Stimulated activated CD4-positive, alpha-beta T cell treated with anti-CD3 and anti-CD28 coated beads, Interleukin-12 subunit alpha, Interleukin-12 subunit beta, amount 100 ng/mL, for 24 hours (primary cell): Measurements from ENCODE around the gene HARS2.
"Not testable (repeated sequence)": the region's sequence is repeated elsewhere in the genome, so short reads cannot be mapped to it uniquely, and the experiment has no call there.

ENCODE experiments used
- DNase-seq, 2 experiments: peaks; one replicate each; pipeline ENCODE4 v3.0.0-alpha.2; 2020; ENCODE audit warnings: low read depth in 2 of 2

The HARS2 gene

GRCh38 chr5:140700177-140701144, 9.2 kb downstream of the HARS2 start, which contains the start of gene ZMAT2:
Gene ZMAT2 (plus strand): TSS chr5:140700447. CDS start chr5:140700461, 14 bp downstream.
- DNase-seq, result peak; percentile 79 to 89

- no peak for DNase-seq
Measured at GRCh38 chr5:140707812-140708211, 16.6 kb downstream of the HARS2 start.

- not testable (repeated sequence) for DNase-seq
Measured at GRCh38 chr5:140708787-140709186, 17.5 kb downstream of the HARS2 start.

GRCh38 chr5:140710899-140711552, 19.8 kb downstream of the HARS2 start:
- DNase-seq, result peak; percentile 85 to 86

GRCh38 chr5:140711794-140712193, 20.5 kb downstream of the HARS2 start:
- DNase-seq, result no peak

- no peak for DNase-seq
Measured at GRCh38 chr5:140713562-140714094, 22.4 kb downstream of the HARS2 start.

- not testable (repeated sequence) for DNase-seq
Measured at GRCh38 chr5:140716238-140716637, 25.0 kb downstream of the HARS2 start.

GRCh38 chr5:140718266-140718592, 27.0 kb downstream of the HARS2 start:
- no peak for DNase-seq

GRCh38 chr5:140720738-140721137, 29.5 kb downstream of the HARS2 start:
- DNase-seq, result not testable (repeated sequence)

- not testable (repeated sequence) for DNase-seq
Measured at GRCh38 chr5:140721395-140721794, 30.1 kb downstream of the HARS2 start.

GRCh38 chr5:140725799-140726471, 34.7 kb downstream of the HARS2 start:
- peak; percentile 81 to 82 for DNase-seq

GRCh38 chr5:140733098-140733497, 41.8 kb downstream of the HARS2 start:
- no peak for DNase-seq

GRCh38 chr5:140734354-140734753, 43.1 kb downstream of the HARS2 start:
- no peak for DNase-seq

GRCh38 chr5:140737486-140737885, 46.2 kb downstream of the HARS2 start:
- no peak for DNase-seq

- DNase-seq, result no peak
Measured at GRCh38 chr5:140741967-140742366, 50.7 kb downstream of the HARS2 start.
